Lower leg skin (tissue), 4 donors: Measurements from ENCODE around the gene RTL10. TPM values are rescaled to one million over a fixed set of nuclear protein-coding genes. Genes with fewer than 3 reads are reported as not detected.

Experiments
- DNase-seq, 2 donors: peaks; one replicate each; pipeline ENCODE4 v3.0.0-alpha.2; 2019; ENCODE audit warnings: low spot score in 2 of 2
- H3K4me3 ChIP-seq: fragments of 200-600 bp; sonication (generic); 2 replicates; pipeline ENCODE4 v1.5.1; 2017; ENCODE audit warnings: mild to moderate bottlenecking, low read depth; ENCODE audit not compliant: poor library complexity, severe bottlenecking
- CTCF ChIP-seq, 3 donors: fragments of 450-650 bp; IDR thresholded peaks; one replicate each; pipeline ENCODE4 v1.5.1; 2016; ENCODE audit warnings: antibody characterized with exemption in 3 of 3, mild to moderate bottlenecking in 3 of 3, moderate library complexity in 2 of 3
- POLR2A ChIP-seq, 2 donors: fragments of 450-650 bp; IDR thresholded peaks; one replicate each; pipeline ENCODE4 v1.6.1; 2016 to 2017; ENCODE audit warnings: antibody characterized with exemption in 2 of 2, mild to moderate bottlenecking in 1 of 2, moderate library complexity in 1 of 2
- WGBS, 2 donors: methylation state at CpG; one replicate each; pipeline ENCODE4 v1.1.5; 2018; 5-methylcytosine and 5-hydroxymethylcytosine counted together
- intact Hi-C: fragments of 100-400 bp; cut with DNase I; formaldehyde crosslinking; loops from one replicate; pipeline ENCODE4 v1.15.0; 2023; ENCODE audit warnings: low total_unique reads
- total RNA-seq, 4 donors: library from RNA; depleted of rRNA; stranded (reverse); fragments of >200 nt; gene quantifications; one replicate each; pipeline ENCODE4 v1.1.0, GENCODE V29; 2016

RTL10 gene
- total RNA-seq, 4 donors from 2014 or later = 24.5 to 28.0 (median 27.1) TPM

- intact Hi-C loops = no loop called here
- H3K4me3 ChIP-seq = no peak overlapping the region
- TF ChIP-seq POLR2A (IDR thresholded peaks at IDR 0.05) = no peak
- no peak for TF ChIP-seq CTCF (IDR thresholded peaks at IDR 0.05)
- 91 to 93% methylated on average over 11 of the region's 11 CpGs for WGBS, 2 donors
- DNase-seq = no peak
Measured at GRCh38 chr22:19901577-19902244, 47.0 kb upstream of the RTL10 start.

GRCh38 chr22:19900707-19901436, 46.2 kb upstream of the RTL10 start:
- no peak overlapping the region for H3K4me3 ChIP-seq
- intact Hi-C loops = no loop called here
- TF ChIP-seq POLR2A (IDR thresholded peaks at IDR 0.05) (no peak), CTCF (IDR thresholded peaks at IDR 0.05) (no peak)
- 93% methylated on average over 12 to 13 of the region's 13 CpGs for WGBS, 2 donors
- no peak for DNase-seq

- no peak for TF ChIP-seq CTCF (IDR thresholded peaks at IDR 0.05)
- no peak for TF ChIP-seq POLR2A (IDR thresholded peaks at IDR 0.05)
- intact Hi-C loops = no loop called here
- H3K4me3 ChIP-seq = no peak overlapping the region
- DNase-seq = no peak
- WGBS, 2 donors = 87 to 89% methylated on average over 15 to 16 of the region's 16 CpGs
Measured at GRCh38 chr22:19898831-19899567, 44.3 kb upstream of the RTL10 start.

- DNase-seq = no peak
- WGBS, 2 donors = 86 to 94% methylated on average over 7 of the region's 7 CpGs
- H3K4me3 ChIP-seq = no peak overlapping the region
- TF ChIP-seq CTCF (IDR thresholded peaks at IDR 0.05) (no peak), POLR2A (IDR thresholded peaks at IDR 0.05) (no peak)
- intact Hi-C loops = no loop called here
Measured at GRCh38 chr22:19898145-19898544, 43.5 kb upstream of the RTL10 start.

GRCh38 chr22:19897726-19898125, 43.1 kb upstream of the RTL10 start:
- no peak for DNase-seq
- H3K4me3 ChIP-seq = no peak overlapping the region
- TF ChIP-seq CTCF (IDR thresholded peaks at IDR 0.05) = no peak
- no peak for TF ChIP-seq POLR2A (IDR thresholded peaks at IDR 0.05)
- WGBS, 2 donors = 90 to 93% methylated on average over 15 to 16 of the region's 16 CpGs
- intact Hi-C loops = no loop called here
